Liver (tissue), 9 donors: ENCODE data around the gene DMRTB1. TPM values are rescaled to one million over a fixed set of nuclear protein-coding genes. Genes with fewer than 3 reads are reported as not detected.

Experiments
- DNase-seq: peaks from one replicate; pipeline ENCODE4 v3.0.0-alpha.2; 2017; ENCODE audit warnings: low spot score
- H3K27ac ChIP-seq, 2 donors: one replicate each; pipeline ENCODE4 v1.7.0; 2013; ENCODE audit warnings: inconsistent platforms in 2 of 2, low read length in 2 of 2, control low read depth in 1 of 2, low read depth in 1 of 2, mild to moderate bottlenecking in 1 of 2
- H3K27me3 ChIP-seq, 4 donors: one replicate each; pipeline versions ENCODE4 v1.6.1 to v1.7.0; 2013; ENCODE audit warnings: low read length in 3 of 4, inconsistent platforms in 1 of 4, mild to moderate bottlenecking in 1 of 4, moderate library complexity in 1 of 4; ENCODE audit not compliant: control insufficient read depth in 4 of 4, insufficient read depth in 4 of 4
- H3K36me3 ChIP-seq, 4 donors: one replicate each; pipeline versions ENCODE4 v1.6.1 to v1.7.0; 2013; ENCODE audit warnings: low read length in 3 of 4, mild to moderate bottlenecking in 3 of 4, low read depth in 1 of 4, moderate library complexity in 1 of 4; ENCODE audit not compliant: control insufficient read depth in 4 of 4, insufficient read depth in 3 of 4
- H3K4me1 ChIP-seq, 4 donors: one replicate each; pipeline versions ENCODE4 v1.6.1 to v1.7.0; 2013; ENCODE audit warnings: low read length in 3 of 4, mild to moderate bottlenecking in 3 of 4, moderate library complexity in 1 of 4; ENCODE audit not compliant: control insufficient read depth in 4 of 4, insufficient read depth in 4 of 4
- H3K4me3 ChIP-seq, 3 donors: one replicate each; pipeline versions ENCODE4 v1.6.1 to v1.7.0; 2013; ENCODE audit warnings: low read length in 3 of 3, control low read depth in 1 of 3, low read depth in 1 of 3, mild to moderate bottlenecking in 1 of 3
- H3K9ac ChIP-seq, 2 donors: one replicate each; pipeline ENCODE4 v1.7.0; 2013; ENCODE audit warnings: low read length in 2 of 2, mild to moderate bottlenecking in 2 of 2, moderate library complexity in 2 of 2, control low read depth in 1 of 2, low read depth in 1 of 2
- H3K9me3 ChIP-seq, 4 donors: one replicate each; pipeline versions ENCODE4 v1.6.1 to v1.7.0; 2013; ENCODE audit warnings: low read length in 3 of 4; ENCODE audit not compliant: control insufficient read depth in 4 of 4
- ATF3 ChIP-seq: IDR thresholded peaks from 2 replicates; pipeline ENCODE4 v1.6.1; 2016; ENCODE audit warnings: antibody characterized with exemption
- CTCF ChIP-seq: fragments of 150-350 bp; IDR thresholded peaks from 2 replicates; pipeline ENCODE4 v1.5.1; 2017; ENCODE audit warnings: improper control_type of control experiment, low read depth, low read length; ENCODE audit not compliant: missing input control
- EGR1 ChIP-seq, 2 donors: IDR thresholded peaks; 2 replicates each; pipeline ENCODE4 v1.6.1; 2016 to 2018; ENCODE audit warnings: antibody characterized with exemption in 2 of 2, low read depth in 2 of 2
- FOXA1 ChIP-seq: IDR thresholded peaks from 2 replicates; pipeline ENCODE4 v1.6.1; 2016; ENCODE audit warnings: antibody characterized with exemption
- FOXA2 ChIP-seq: IDR thresholded peaks from 2 replicates; pipeline ENCODE4 v1.6.1; 2016; ENCODE audit warnings: antibody characterized with exemption
- GABPA ChIP-seq, 2 donors: IDR thresholded peaks in 1 of 2; conservative IDR thresholded peaks in 1 of 2; 2 replicates each; pipeline ENCODE4 v1.6.1; 2016; ENCODE audit warnings: antibody characterized with exemption in 2 of 2, mild to moderate bottlenecking in 1 of 2, moderate library complexity in 1 of 2
- HNF4A ChIP-seq, 2 donors: conservative IDR thresholded peaks; 2 replicates each; pipeline ENCODE4 v1.6.1; 2016; ENCODE audit warnings: antibody characterized with exemption in 2 of 2, mild to moderate bottlenecking in 2 of 2
- HNF4G ChIP-seq: IDR thresholded peaks from 2 replicates; pipeline ENCODE4 v1.6.1; 2016; ENCODE audit warnings: antibody characterized with exemption
- JUND ChIP-seq, 2 donors: IDR thresholded peaks; 2 replicates each; pipeline ENCODE4 v1.6.1; 2016; ENCODE audit warnings: antibody characterized with exemption in 2 of 2
- MAX ChIP-seq: IDR thresholded peaks from 2 replicates; pipeline ENCODE4 v1.6.1; 2016; ENCODE audit warnings: antibody characterized with exemption
- NR2F2 ChIP-seq: IDR thresholded peaks from 2 replicates; pipeline ENCODE4 v1.6.1; 2016; ENCODE audit warnings: antibody characterized with exemption
- RAD21 ChIP-seq, 2 donors: IDR thresholded peaks; 2 replicates each; pipeline ENCODE4 v1.6.1; 2016; ENCODE audit warnings: antibody characterized with exemption in 2 of 2, mild to moderate bottlenecking in 2 of 2
- REST ChIP-seq: IDR thresholded peaks from 2 replicates; pipeline ENCODE4 v1.6.1; 2016; ENCODE audit warnings: antibody characterized with exemption, mild to moderate bottlenecking
- RXRA ChIP-seq, 2 donors: IDR thresholded peaks; 2 replicates each; pipeline ENCODE4 v1.6.1; 2017 to 2018; ENCODE audit warnings: antibody characterized with exemption in 2 of 2, mild to moderate bottlenecking in 1 of 2
- SP1 ChIP-seq: IDR thresholded peaks from 2 replicates; pipeline ENCODE4 v1.6.1; 2018; ENCODE audit warnings: antibody characterized with exemption, mild to moderate bottlenecking
- TAF1 ChIP-seq: conservative IDR thresholded peaks from 2 replicates; pipeline ENCODE4 v1.6.1; 2016; ENCODE audit warnings: antibody characterized with exemption, mild to moderate bottlenecking
- YY1 ChIP-seq: IDR thresholded peaks from 2 replicates; pipeline ENCODE4 v1.6.1; 2016; ENCODE audit warnings: antibody characterized with exemption, mild to moderate bottlenecking
- ZBTB33 ChIP-seq: IDR thresholded peaks from 2 replicates; pipeline ENCODE4 v1.6.1; 2016; ENCODE audit warnings: antibody characterized with exemption
- WGBS: extraction: QIAGEN DNeasy Blood & Tissue Kit; methylation state at CpG from one replicate; pipeline ENCODE4 v1.1.7; 2013; 5-methylcytosine and 5-hydroxymethylcytosine counted together
- polyA plus RNA-seq, 2 donors: library from polyadenylated mRNA; stranded (reverse) in 1 of 2; unstranded in 1 of 2; fragments of 200-250 nt in 1 of 2; fragments of >200 nt in 1 of 2; fragmentation: Nextera tagmentation in 1 of 2; extraction: Ambion mirVana in 1 of 2; gene quantifications; one replicate each; pipeline versions ENCODE4 v1.2.1 to v1.2.3, GENCODE V29; 2013 to 2015
- total RNA-seq, 2 donors: library from RNA; depleted of rRNA; stranded (reverse); fragments of >200 nt; gene quantifications; one replicate each; pipeline ENCODE4 v1.2.3, GENCODE V29; 2014
- donor health status: healthy.
- donor health status: healthy.
- donor health status: healthy.
- donor health status: healthy.
- donor health status: healthy.

Gene DMRTB1
- total RNA-seq, result not detected
- not detected for polyA plus RNA-seq

- Histone ChIP-seq H3K4me3 (no peak within 1 kb of the TSS), H3K27me3 (no peaks in the 10 kb centered on the region), H3K9me3 (no peaks in the 10 kb centered on the region), H3K27ac (no peak within 1 kb of the TSS), H3K36me3 (no peaks in the 10 kb centered on the region), H3K9ac (no peak within 1 kb of the TSS), H3K4me1 (no peaks in the 10 kb centered on the region)
- 88% methylated on average over 82 of the region's 82 CpGs for WGBS
- DNase-seq, result no peak
- no peak for TF ChIP-seq SP1
- no peak for TF ChIP-seq YY1
- TF ChIP-seq GABPA (IDR thresholded peaks at IDR 0.05 in 1 of 2, conservative IDR thresholded peaks at IDR 0.05 in 1 of 2), result no peak
- TF ChIP-seq NR2F2, result no peak
- no peak for TF ChIP-seq EGR1 (IDR thresholded peaks at IDR 0.05; ENCODE audit: low read depth in 2 of 2)
- TF ChIP-seq FOXA1, result no peak
- TF ChIP-seq FOXA2, result no peak
- TF ChIP-seq MAX, result no peak
- no peak for TF ChIP-seq REST
- TF ChIP-seq JUND (IDR thresholded peaks at IDR 0.05), result no peak
- no peak for TF ChIP-seq ZBTB33
- TF ChIP-seq RXRA (IDR thresholded peaks at IDR 0.05), result no peak
- TF ChIP-seq HNF4A (conservative IDR thresholded peaks at IDR 0.05), result no peak
- no peak for TF ChIP-seq HNF4G
- TF ChIP-seq RAD21 (IDR thresholded peaks at IDR 0.05), result no peak
- no peak for TF ChIP-seq TAF1
- TF ChIP-seq CTCF, result no peak
- TF ChIP-seq ATF3, result no peak
Measured at GRCh38 chr1:53459321-53460175, at the start of gene DMRTB1. TSS of gene DMRTB1 (plus strand) at chr1:53459399. CDS start at chr1:53459454, 55 bp downstream.
